Ovary (tissue), 9 donors: ENCODE data around the gene TCF12. TPM values are rescaled to one million over a fixed set of nuclear protein-coding genes. Genes with fewer than 3 reads are reported as not detected.
A peak's percentile ranks its signal among the peaks of the same experiment; 100 is the strongest.

Source experiments
- DNase-seq, 5 donors: peaks; one replicate each; pipeline ENCODE4 v3.0.0-alpha.2; 2019 to 2020
- H3K27ac ChIP-seq, 2 donors: fragments of 200-600 bp; one replicate each; pipeline versions ENCODE4 v1.5.1 to v1.8.0; 2019 to 2022
- H3K27me3 ChIP-seq: fragments of 200-600 bp; one replicate; pipeline ENCODE4 v1.8.0; 2022
- H3K36me3 ChIP-seq: fragments of 200-600 bp; sonication (generic); one replicate; pipeline ENCODE4 v1.5.1; 2019
- H3K4me1 ChIP-seq: one replicate; pipeline ENCODE4 v1.8.1; 2013; ENCODE audit warnings: mild to moderate bottlenecking, moderate library complexity; ENCODE audit not compliant: insufficient read depth
- H3K4me3 ChIP-seq: fragments of 200-600 bp; sonication (generic); one replicate; pipeline ENCODE4 v1.5.1; 2017
- H3K9me3 ChIP-seq, 2 donors: fragments of 200-600 bp in 1 of 2; sonication (generic) in 1 of 2; one replicate each; pipeline versions ENCODE4 v1.5.1 to v1.8.1; 2013 to 2019; ENCODE audit warnings: mild to moderate bottlenecking in 1 of 2, moderate library complexity in 1 of 2
- EP300 ChIP-seq: sonication (generic); formaldehyde crosslinking; IDR thresholded peaks from one replicate; pipeline ENCODE4 v1.6.1; 2017; ENCODE audit warnings: antibody characterized with exemption
- POLR2A ChIP-seq: fragments of 450-650 bp; IDR thresholded peaks from one replicate; pipeline ENCODE4 v1.6.1; 2017; ENCODE audit warnings: antibody characterized with exemption, mild to moderate bottlenecking, moderate library complexity
- WGBS, 3 donors: extraction: QIAGEN DNeasy Blood & Tissue Kit in 1 of 3; methylation state at CpG; one replicate each; pipeline versions ENCODE4 v1.1.5 to v1.1.7; 2013 to 2017; 5-methylcytosine and 5-hydroxymethylcytosine counted together
- intact Hi-C, 4 donors: fragments of 100-400 bp; cut with DNase I; formaldehyde crosslinking; loops; one replicate each; pipeline versions ENCODE4 v1.11.0 to v1.15.1; 2022 to 2023
- polyA plus RNA-seq, 2 donors: library from polyadenylated mRNA; stranded (reverse); fragments of 200-250 nt in 1 of 2; fragments of 350-450 nt in 1 of 2; fragmentation: Illumina TruSeq in 1 of 2; extraction: RNeasy Lipid Tissue Mini Kit (QIAGEN cat#74804) in 1 of 2; gene quantifications; one replicate each; pipeline ENCODE4 v1.2.3, GENCODE V29; 2013 to 2014
- total RNA-seq, 7 donors: library from RNA; depleted of rRNA in 2 of 7; stranded (reverse); fragments of >200 nt in 2 of 7; fragmentation: NEBNext Ultra II Directional in 3 of 7; extraction: Animal tissue kit (Norgen Biotek cat#: 25700) in 3 of 7; gene quantifications; one replicate each; pipeline versions ENCODE4 v1.1.0 to v1.2.4, GENCODE V29; 2016 to 2023
- TF ChIP-seq, protein P1 (sequence below), 3 donors: fragments of 450-650 bp in 2 of 3; fragments of 200-600 bp in 1 of 3; IDR thresholded peaks; one replicate each; pipeline versions ENCODE4 v1.5.1 to v1.8.0; 2016 to 2022; ENCODE audit warnings: antibody characterized with exemption in 3 of 3, mild to moderate bottlenecking in 1 of 3
- donor health status: DM: no; HTN: no; CAD: no; lungs with moderate emphysema.
- donor health status: DM: no; HTN: no; CAD: no.
- donor health status: Bipolar disorder and iron deficiency.
- donor health status: DM: yes; HTN: yes; CAD: no.
- donor health status: DM: no; HTN: no; CAD: no.
- donor health status: DM: yes; HTN: yes; CAD: no.

TCF12 gene
- total and polyA plus RNA-seq, 9 donors = 28.6 to 150 (median 116) TPM

- H3K4me3 ChIP-seq = peak overlapping the region; percentile 47
- no peaks in the 10 kb centered on the region for H3K9me3 ChIP-seq
- H3K27me3 ChIP-seq = no peaks in the 10 kb centered on the region
- H3K4me1 ChIP-seq = peaks cover 2% of the 10 kb centered on the region
- intact Hi-C loops = loop anchor here in 3 of 4 donors (1.0 to 5.0 kb wide), 3 partner anchors 31 to 155 kb away; partner anchors contain the start of genes TCF12 (in 3 of the 3) and ZNF280D (in 1 of the 3)
- DNase-seq = peak; percentile 95 to 97 (median 96)
- 0 to 1% (median 0%) methylated on average over 64 to 78 of the region's 78 CpGs for WGBS, 3 donors
- H3K27ac ChIP-seq = peak overlapping the region; percentile 93 to 96
- H3K36me3 ChIP-seq = no peaks in the 10 kb centered on the region
- no peak for TF ChIP-seq EP300
- peak; percentile 87 for TF ChIP-seq POLR2A
- TF ChIP-seq, protein P1, sequence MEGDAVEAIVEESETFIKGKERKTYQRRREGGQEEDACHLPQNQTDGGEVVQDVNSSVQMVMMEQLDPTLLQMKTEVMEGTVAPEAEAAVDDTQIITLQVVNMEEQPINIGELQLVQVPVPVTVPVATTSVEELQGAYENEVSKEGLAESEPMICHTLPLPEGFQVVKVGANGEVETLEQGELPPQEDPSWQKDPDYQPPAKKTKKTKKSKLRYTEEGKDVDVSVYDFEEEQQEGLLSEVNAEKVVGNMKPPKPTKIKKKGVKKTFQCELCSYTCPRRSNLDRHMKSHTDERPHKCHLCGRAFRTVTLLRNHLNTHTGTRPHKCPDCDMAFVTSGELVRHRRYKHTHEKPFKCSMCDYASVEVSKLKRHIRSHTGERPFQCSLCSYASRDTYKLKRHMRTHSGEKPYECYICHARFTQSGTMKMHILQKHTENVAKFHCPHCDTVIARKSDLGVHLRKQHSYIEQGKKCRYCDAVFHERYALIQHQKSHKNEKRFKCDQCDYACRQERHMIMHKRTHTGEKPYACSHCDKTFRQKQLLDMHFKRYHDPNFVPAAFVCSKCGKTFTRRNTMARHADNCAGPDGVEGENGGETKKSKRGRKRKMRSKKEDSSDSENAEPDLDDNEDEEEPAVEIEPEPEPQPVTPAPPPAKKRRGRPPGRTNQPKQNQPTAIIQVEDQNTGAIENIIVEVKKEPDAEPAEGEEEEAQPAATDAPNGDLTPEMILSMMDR (IDR thresholded peaks at IDR 0.05) = peak in 1 of 3 donors; percentile 16
Measured at GRCh38 chr15:56886932-56887781, 31.3 kb upstream of the TCF12 start.

DNA sequence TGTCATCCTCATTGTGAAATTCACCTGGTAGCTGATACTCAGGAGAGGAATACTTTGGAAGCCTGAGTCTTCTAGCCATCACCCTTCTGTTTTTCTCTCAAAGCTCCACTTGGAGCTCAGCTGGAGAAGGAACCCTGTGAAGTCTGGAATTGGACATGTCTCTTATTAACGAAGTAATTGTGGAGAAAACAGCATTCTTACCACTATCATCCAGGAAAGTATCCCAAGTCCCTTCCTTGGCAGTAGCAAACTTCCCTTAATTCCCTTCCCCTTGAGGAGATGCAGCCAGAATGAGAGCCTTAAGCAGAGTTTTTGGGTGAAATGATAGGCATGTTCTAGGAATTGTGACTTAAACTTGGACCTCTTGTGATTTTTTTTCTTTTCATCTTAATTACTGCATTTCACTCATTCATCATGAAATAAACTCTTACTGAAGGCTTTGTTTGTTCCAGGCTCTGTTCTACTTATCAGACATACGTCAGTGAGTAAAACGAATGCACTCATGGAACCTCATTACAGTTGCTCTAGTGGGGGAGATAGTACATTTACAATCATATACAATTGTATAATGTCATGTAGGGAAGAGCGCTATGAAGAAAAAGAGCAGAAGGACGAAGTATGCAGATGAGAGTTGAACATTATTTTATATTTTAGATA is 30.5 kb upstream of the TCF12 start:
- DNase-seq = no peak
- TF ChIP-seq EP300 = no peak
- no peak for TF ChIP-seq POLR2A
- H3K4me3 ChIP-seq = peak overlapping the region; percentile 47
- intact Hi-C loops = loop anchor here in 3 of 4 donors (1.0 to 5.0 kb wide), 3 partner anchors 30 to 156 kb away; partner anchors contain the start of genes TCF12 (in 3 of the 3) and ZNF280D (in 1 of the 3)
- H3K27ac ChIP-seq = peak overlapping the region; percentile 93 to 96
- H3K9me3 ChIP-seq = no peaks in the 10 kb centered on the region
- no peaks in the 10 kb centered on the region for H3K27me3 ChIP-seq
- no peaks in the 10 kb centered on the region for H3K36me3 ChIP-seq
- H3K4me1 ChIP-seq = peaks cover 2% of the 10 kb centered on the region
- 50 to 58% (median 53%) methylated on average over 5 of the region's 5 CpGs for WGBS, 3 donors

- H3K27ac ChIP-seq = no peak overlapping the region
- 93 to 99% (median 98%) methylated on average over 2 of the region's 2 CpGs for WGBS, 3 donors
- no peaks in the 10 kb centered on the region for H3K36me3 ChIP-seq
- H3K4me3 ChIP-seq = no peak overlapping the region
- no peak for DNase-seq
- H3K4me1 ChIP-seq = peaks cover 2% of the 10 kb centered on the region
- no peaks in the 10 kb centered on the region for H3K27me3 ChIP-seq
- H3K9me3 ChIP-seq = no peaks in the 10 kb centered on the region
- TF ChIP-seq POLR2A (no peak), EP300 (no peak)
- TF ChIP-seq, protein P1 (IDR thresholded peaks at IDR 0.05) = no peak
- intact Hi-C loops = no loop called here
Measured at GRCh38 chr15:56890038-56890437, 28.4 kb upstream of the TCF12 start.

DNA sequence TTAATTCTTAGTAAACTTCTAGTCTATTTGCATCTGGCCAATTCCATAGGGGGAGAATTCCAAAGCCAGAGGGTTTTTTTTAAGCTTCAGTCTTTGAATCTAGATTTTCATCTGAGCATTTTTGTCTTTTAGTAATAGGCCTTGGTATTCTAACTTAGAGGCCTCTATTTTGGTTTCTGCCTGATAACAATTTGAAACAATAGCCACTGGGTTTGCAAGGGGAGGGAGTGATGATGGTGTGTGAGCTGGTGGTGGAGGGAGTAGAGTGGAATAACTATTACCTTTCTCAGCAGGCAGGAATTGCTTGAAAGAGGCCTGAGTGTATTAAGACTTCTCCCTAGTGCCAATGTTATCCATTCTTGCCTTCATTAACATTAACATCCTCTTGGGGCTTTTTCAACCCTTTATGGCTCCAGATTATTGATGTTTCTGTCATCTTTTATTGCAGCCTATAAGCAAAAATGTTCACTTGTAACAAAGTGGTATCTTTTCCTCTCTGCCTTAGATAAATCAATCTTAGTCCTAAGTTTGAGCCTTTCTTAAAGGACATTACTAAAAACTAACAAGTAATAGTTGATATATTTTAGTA is 26.5 kb upstream of the TCF12 start:
- H3K27me3 ChIP-seq = no peaks in the 10 kb centered on the region
- H3K9me3 ChIP-seq = no peaks in the 10 kb centered on the region
- no peak overlapping the region for H3K4me3 ChIP-seq
- DNase-seq = no peak
- H3K36me3 ChIP-seq = no peaks in the 10 kb centered on the region
- intact Hi-C loops = no loop called here
- peaks cover 2% of the 10 kb centered on the region for H3K4me1 ChIP-seq
- no peak overlapping the region for H3K27ac ChIP-seq
- TF ChIP-seq, protein P1 (IDR thresholded peaks at IDR 0.05) = no peak
- TF ChIP-seq EP300 (no peak), POLR2A (no peak)
